ENCODE results near the gene ADAMTSL4. TPM values are rescaled to one million over a fixed set of nuclear protein-coding genes. Genes with fewer than 3 reads are reported as not detected.

ADAMTSL4 gene
- total and polyA plus RNA-seq, 9 of the 15 experiments (the other 6 are each of a cell fraction or from before 2014, with no cell fraction given), result 12.7 to 212 (median 35.6) TPM

DNA sequence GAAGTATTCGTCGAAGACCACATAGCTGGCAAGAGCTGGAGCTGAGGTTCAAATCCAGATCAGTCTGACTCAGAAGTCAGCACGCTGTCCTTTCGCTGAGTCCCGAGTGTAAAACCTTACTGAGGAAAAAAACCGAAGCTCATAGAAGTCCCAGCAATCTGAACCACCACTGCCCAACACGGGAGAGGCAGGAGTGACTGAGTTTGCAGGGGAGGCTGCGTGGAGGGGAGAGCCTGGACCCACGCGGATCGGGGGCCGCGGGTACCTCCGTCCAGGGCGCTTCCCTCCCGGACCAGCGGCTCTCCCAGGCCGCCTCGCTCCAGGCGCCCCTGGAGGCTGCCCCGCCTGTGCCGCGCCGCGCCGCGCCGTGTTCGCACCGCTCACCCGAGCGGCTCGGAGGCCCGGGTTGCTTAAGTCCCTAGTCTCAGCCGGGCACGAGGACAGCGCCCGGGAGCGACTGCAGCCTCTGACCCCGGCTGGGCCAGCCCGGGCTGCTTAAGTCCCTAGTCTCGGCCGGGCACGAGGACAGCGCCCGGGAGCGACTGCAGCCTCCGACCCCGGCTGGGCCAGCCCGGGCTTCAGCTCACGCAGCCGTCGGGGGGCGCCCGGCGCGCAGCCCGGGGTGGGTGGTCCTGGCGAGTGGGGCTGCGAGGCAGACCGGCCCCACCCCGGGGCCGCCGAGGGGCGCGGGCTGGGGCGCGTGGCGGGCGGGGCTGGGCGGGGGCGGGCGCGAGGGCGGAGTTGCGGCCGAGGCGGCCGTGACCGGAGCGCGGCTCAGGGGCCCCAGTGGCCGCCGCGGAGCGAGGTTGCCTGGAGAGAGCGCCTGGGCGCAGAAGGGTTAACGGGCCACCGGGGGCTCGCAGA, at the start of gene ADAMTSL4 (continued):
- no peak for TF ChIP-seq HINFP (tag; conservative IDR thresholded peaks at IDR 0.05; ENCODE audit: low read depth)
- TF ChIP-seq E2F4 (CRISPR knock-in tag; IDR thresholded peaks at IDR 0.05; ENCODE audit: low read depth), result no peak
- TF ChIP-seq, protein P1, sequence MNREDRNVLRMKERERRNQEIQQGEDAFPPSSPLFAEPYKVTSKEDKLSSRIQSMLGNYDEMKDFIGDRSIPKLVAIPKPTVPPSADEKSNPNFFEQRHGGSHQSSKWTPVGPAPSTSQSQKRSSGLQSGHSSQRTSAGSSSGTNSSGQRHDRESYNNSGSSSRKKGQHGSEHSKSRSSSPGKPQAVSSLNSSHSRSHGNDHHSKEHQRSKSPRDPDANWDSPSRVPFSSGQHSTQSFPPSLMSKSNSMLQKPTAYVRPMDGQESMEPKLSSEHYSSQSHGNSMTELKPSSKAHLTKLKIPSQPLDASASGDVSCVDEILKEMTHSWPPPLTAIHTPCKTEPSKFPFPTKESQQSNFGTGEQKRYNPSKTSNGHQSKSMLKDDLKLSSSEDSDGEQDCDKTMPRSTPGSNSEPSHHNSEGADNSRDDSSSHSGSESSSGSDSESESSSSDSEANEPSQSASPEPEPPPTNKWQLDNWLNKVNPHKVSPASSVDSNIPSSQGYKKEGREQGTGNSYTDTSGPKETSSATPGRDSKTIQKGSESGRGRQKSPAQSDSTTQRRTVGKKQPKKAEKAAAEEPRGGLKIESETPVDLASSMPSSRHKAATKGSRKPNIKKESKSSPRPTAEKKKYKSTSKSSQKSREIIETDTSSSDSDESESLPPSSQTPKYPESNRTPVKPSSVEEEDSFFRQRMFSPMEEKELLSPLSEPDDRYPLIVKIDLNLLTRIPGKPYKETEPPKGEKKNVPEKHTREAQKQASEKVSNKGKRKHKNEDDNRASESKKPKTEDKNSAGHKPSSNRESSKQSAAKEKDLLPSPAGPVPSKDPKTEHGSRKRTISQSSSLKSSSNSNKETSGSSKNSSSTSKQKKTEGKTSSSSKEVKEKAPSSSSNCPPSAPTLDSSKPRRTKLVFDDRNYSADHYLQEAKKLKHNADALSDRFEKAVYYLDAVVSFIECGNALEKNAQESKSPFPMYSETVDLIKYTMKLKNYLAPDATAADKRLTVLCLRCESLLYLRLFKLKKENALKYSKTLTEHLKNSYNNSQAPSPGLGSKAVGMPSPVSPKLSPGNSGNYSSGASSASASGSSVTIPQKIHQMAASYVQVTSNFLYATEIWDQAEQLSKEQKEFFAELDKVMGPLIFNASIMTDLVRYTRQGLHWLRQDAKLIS (CRISPR knock-in tag; IDR thresholded peaks at IDR 0.05), result peak; percentile 57
- TF ChIP-seq HOMEZ (CRISPR knock-in tag; IDR thresholded peaks at IDR 0.05), result no peak
- TF ChIP-seq IRF1 (CRISPR knock-in tag; IDR thresholded peaks at IDR 0.05; ENCODE audit: borderline replicate concordance), result no peak
- TF ChIP-seq KAT7 (CRISPR knock-in tag; IDR thresholded peaks at IDR 0.05; ENCODE audit: borderline replicate concordance), result no peak
- TF ChIP-seq BMI1 (IDR thresholded peaks at IDR 0.05; ENCODE audit: low read length), result no peak
- TF ChIP-seq, protein P2, sequence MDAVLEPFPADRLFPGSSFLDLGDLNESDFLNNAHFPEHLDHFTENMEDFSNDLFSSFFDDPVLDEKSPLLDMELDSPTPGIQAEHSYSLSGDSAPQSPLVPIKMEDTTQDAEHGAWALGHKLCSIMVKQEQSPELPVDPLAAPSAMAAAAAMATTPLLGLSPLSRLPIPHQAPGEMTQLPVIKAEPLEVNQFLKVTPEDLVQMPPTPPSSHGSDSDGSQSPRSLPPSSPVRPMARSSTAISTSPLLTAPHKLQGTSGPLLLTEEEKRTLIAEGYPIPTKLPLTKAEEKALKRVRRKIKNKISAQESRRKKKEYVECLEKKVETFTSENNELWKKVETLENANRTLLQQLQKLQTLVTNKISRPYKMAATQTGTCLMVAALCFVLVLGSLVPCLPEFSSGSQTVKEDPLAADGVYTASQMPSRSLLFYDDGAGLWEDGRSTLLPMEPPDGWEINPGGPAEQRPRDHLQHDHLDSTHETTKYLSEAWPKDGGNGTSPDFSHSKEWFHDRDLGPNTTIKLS (IDR thresholded peaks at IDR 0.05; ENCODE audit: borderline replicate concordance, low read depth), result no peak; the same call in 1 of the 2 replicates
- no peak for TF ChIP-seq ARHGAP35 (IDR thresholded peaks at IDR 0.05; ENCODE audit: partially characterized antibody)
- TF ChIP-seq MNT (conservative IDR thresholded peaks at IDR 0.05), result peak in 1 of 2 experiments; percentile 66; a peak in 1 of 4 replicates
- TF ChIP-seq RCOR1 (IDR thresholded peaks at IDR 0.05; ENCODE audit: borderline replicate concordance in 1 of 2, low read depth in 2 of 2, low read length in 2 of 2), result peak in 1 of 2 experiments; percentile 15; a peak in 2 of 4 replicates
- no peak for TF ChIP-seq ZEB2 (IDR thresholded peaks at IDR 0.05)

Measured in K562 (cell line).